ENCODE measurements around the gene HDAC9.

GRCh38 chr7:18936265-18936664, 440.7 kb downstream of the HDAC9 start:
- no peak for TF ChIP-seq TAF1 (IDR thresholded peaks at IDR 0.05; ENCODE audit: borderline replicate concordance, insufficient read depth, low read length)
- no peak for TF ChIP-seq POLR2AphosphoS5 (IDR thresholded peaks at IDR 0.05; ENCODE audit: low read depth, low read length)
- TF ChIP-seq FOXP2 (optimal IDR thresholded peaks at IDR 0.05; ENCODE audit: borderline replicate concordance, extremely low read depth, extremely low read length, insufficient read depth) = no peak
- TF ChIP-seq SIN3A (IDR thresholded peaks at IDR 0.05; ENCODE audit: borderline replicate concordance, insufficient read depth, low read length) = no peak

Measured in PFSK-1 (cell line).